Measurements from ENCODE around the gene NCKAP5L. TPM values are rescaled to one million over a fixed set of nuclear protein-coding genes. Genes with fewer than 3 reads are reported as not detected.

Gene NCKAP5L
- total RNA-seq, 1 experiment from 2014 or later = 20.9 TPM

DNA sequence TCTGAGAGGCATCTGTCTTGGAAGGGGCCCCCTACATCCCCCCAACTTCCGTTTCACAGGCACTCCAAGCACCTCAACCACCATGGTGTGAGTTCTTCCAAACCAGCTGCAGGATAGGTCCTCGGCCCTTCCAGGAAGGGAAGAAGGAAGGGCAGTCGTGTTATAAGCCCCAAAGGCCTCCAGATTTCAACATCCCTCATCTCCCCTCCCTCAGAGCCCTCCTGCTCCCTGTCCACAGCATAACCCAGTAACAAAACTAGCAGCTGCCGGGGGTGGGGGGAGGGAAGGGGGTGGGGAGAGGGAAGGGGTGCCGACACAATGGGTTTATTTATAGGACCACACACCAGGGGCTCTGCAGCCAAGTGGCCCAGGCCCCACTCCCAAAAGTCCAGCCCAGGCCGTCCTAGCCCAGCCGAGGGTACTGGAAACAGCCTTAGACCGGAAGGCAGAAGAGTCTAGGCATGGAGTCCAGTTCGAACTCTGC, 18.3 kb downstream of the NCKAP5L start:
- H3K79me2 ChIP-seq (ENCODE audit: low read depth) = no peaks in the 10 kb centered on the region
- H3F3A ChIP-seq (ENCODE audit: insufficient read depth, low read depth) = no peaks in the 10 kb centered on the region
- H3K9me2 ChIP-seq (ENCODE audit: insufficient read depth) = no peaks in the 10 kb centered on the region
- no peak overlapping the region for H2AFZ ChIP-seq
- intact Hi-C loops (cut with micrococcal nuclease; ENCODE audit: unreplicated experiment) = no loop called here
- no peak overlapping the region for H3K4me3 ChIP-seq
- no peak for DNase-seq
- no peaks in the 10 kb centered on the region for H3K36me3 ChIP-seq (ENCODE audit: low read depth)
- ChIA-PET POLR2A (ENCODE audit: unreplicated experiment) (interaction anchor here (0.7 kb wide), 1 partner anchor 237 kb away, joined by 3 read pairs; no protein-coding TSS in a partner anchor), CTCF (no interaction called here)
- BruUV-seq (replicated peaks) = no TSS peak
- H3K27ac ChIP-seq = no peak overlapping the region
- TF ChIP-seq, protein P1, sequence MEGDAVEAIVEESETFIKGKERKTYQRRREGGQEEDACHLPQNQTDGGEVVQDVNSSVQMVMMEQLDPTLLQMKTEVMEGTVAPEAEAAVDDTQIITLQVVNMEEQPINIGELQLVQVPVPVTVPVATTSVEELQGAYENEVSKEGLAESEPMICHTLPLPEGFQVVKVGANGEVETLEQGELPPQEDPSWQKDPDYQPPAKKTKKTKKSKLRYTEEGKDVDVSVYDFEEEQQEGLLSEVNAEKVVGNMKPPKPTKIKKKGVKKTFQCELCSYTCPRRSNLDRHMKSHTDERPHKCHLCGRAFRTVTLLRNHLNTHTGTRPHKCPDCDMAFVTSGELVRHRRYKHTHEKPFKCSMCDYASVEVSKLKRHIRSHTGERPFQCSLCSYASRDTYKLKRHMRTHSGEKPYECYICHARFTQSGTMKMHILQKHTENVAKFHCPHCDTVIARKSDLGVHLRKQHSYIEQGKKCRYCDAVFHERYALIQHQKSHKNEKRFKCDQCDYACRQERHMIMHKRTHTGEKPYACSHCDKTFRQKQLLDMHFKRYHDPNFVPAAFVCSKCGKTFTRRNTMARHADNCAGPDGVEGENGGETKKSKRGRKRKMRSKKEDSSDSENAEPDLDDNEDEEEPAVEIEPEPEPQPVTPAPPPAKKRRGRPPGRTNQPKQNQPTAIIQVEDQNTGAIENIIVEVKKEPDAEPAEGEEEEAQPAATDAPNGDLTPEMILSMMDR (conservative IDR thresholded peaks at IDR 0.05) = no peak
- no peak for TF ChIP-seq EZH2 (IDR thresholded peaks at IDR 0.05; ENCODE audit: low read depth)
- H3K9me3 ChIP-seq (ENCODE audit: insufficient read depth, low read depth) = no peaks in the 10 kb centered on the region
- peaks cover 5% of the 10 kb centered on the region; the same call in 1 of the 2 replicates for H4K20me1 ChIP-seq (ENCODE audit: insufficient read depth)
- H3K4me1 ChIP-seq (replicated peaks; ENCODE audit: insufficient read depth) = no peaks in the 10 kb centered on the region
- no peaks in the 10 kb centered on the region for H3K27me3 ChIP-seq (ENCODE audit: insufficient read depth, low read depth)
- no peak overlapping the region for H3K4me2 ChIP-seq

DNA sequence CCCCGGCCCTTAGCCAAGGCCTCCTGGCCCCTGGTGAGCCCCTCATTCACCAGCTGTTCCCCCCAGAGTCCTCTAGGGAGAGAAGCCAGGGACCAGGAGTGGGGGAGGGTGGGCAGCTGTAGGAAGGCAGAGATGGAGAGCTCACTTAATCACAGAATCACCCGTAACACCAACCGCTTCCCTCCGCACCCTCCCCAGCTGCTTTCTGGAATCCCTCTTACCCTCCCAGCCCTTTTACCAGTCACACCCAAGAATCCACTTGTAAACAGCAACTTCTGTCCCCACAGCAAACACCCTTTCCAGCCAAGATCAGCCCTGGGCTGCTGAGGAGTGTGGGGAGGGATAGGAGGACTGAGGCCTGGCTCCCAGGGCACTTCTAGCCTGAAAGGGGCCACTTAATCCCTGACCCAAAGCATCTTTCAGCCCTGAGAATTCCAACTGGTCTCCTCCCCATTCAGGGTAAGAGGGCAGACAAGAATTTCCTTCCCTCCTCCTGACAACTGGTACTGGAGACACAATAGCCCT, 18.8 kb downstream of the NCKAP5L start:
- H2AFZ ChIP-seq = no peak overlapping the region
- CTCF ChIA-PET = no interaction called here

DNA sequence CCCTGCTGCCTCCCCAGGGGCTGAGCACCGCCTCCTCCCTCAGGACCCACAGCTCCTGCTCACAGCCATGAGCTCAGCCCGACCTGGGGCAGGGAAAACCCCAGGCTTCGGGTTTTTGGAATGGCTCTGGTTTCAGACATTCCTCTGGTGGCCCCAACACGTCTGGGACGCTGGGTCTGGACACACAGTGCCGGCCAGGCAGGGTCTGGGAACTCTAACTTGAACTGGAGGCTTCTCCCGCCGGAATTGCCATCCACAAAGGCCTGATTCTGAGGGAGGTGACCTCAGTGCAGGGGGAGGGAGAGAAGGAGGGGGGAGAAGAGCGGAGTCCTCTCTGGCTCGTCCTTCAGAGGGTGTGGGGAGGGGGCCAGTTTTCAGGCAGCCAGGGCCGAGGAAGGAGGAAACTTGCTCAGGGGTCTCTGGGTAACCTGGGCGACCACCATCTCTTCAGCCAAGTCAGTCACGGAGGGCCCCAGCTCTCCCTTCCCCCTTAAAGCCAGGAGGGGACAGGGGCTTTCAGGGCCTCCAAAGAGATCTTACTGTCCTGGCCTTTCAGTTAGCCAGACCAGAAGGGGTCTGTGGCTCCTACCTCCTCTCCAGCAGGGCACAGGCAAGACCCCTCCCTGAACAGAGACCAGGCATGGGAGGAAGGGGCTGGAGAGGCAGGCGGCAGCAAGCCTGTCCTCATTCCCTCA, 19.4 kb downstream of the NCKAP5L start:
- H3F3A ChIP-seq (ENCODE audit: insufficient read depth, low read depth) = no peaks in the 10 kb centered on the region
- ChIA-PET POLR2A (ENCODE audit: unreplicated experiment) (interaction anchor here (0.6 kb wide), 1 partner anchor 426 kb away, joined by 26 read pairs; no protein-coding TSS in a partner anchor), CTCF (interaction anchor here (0.6 kb wide), 1 partner anchor 24 kb away, joined by 3 read pairs; no protein-coding TSS in a partner anchor)
- H3K9me3 ChIP-seq (ENCODE audit: insufficient read depth, low read depth) = no peaks in the 10 kb centered on the region
- no peak overlapping the region for H3K27ac ChIP-seq
- no peaks in the 10 kb centered on the region for H3K27me3 ChIP-seq (ENCODE audit: insufficient read depth, low read depth)
- H3K4me2 ChIP-seq = no peak overlapping the region
- H3K79me2 ChIP-seq (ENCODE audit: low read depth) = no peaks in the 10 kb centered on the region
- H2AFZ ChIP-seq = no peak overlapping the region
- H3K4me3 ChIP-seq = no peak overlapping the region
- no peaks in the 10 kb centered on the region for H3K9me2 ChIP-seq (ENCODE audit: insufficient read depth)
- intact Hi-C loops (cut with micrococcal nuclease; ENCODE audit: unreplicated experiment) = no loop called here
- DNase-seq = no peak
- no TSS peak for BruUV-seq (replicated peaks)
- H3K36me3 ChIP-seq (ENCODE audit: low read depth) = no peaks in the 10 kb centered on the region
- H3K4me1 ChIP-seq (replicated peaks; ENCODE audit: insufficient read depth) = no peaks in the 10 kb centered on the region
- peaks cover 5% of the 10 kb centered on the region; the same call in 1 of the 2 replicates for H4K20me1 ChIP-seq (ENCODE audit: insufficient read depth)
- no peak for TF ChIP-seq EZH2 (IDR thresholded peaks at IDR 0.05; ENCODE audit: low read depth)

More for the DNA sequence above, 18.8 kb downstream of the NCKAP5L start:
- no peak overlapping the region for H3K4me3 ChIP-seq
- no peaks in the 10 kb centered on the region for H3F3A ChIP-seq (ENCODE audit: insufficient read depth, low read depth)
- H3K27me3 ChIP-seq (ENCODE audit: insufficient read depth, low read depth) = no peaks in the 10 kb centered on the region
- no peaks in the 10 kb centered on the region for H3K9me3 ChIP-seq (ENCODE audit: insufficient read depth, low read depth)
- no peaks in the 10 kb centered on the region for H3K36me3 ChIP-seq (ENCODE audit: low read depth)
- H3K4me2 ChIP-seq = no peak overlapping the region
- no peak overlapping the region for H3K27ac ChIP-seq
- BruUV-seq (replicated peaks) = no TSS peak
- DNase-seq = no peak
- peaks cover 5% of the 10 kb centered on the region; the same call in 1 of the 2 replicates for H4K20me1 ChIP-seq (ENCODE audit: insufficient read depth)
- H3K79me2 ChIP-seq (ENCODE audit: low read depth) = no peaks in the 10 kb centered on the region
- intact Hi-C loops (cut with micrococcal nuclease; ENCODE audit: unreplicated experiment) = no loop called here
- no peaks in the 10 kb centered on the region for H3K9me2 ChIP-seq (ENCODE audit: insufficient read depth)
- H3K4me1 ChIP-seq (replicated peaks; ENCODE audit: insufficient read depth) = no peaks in the 10 kb centered on the region
- POLR2A ChIA-PET (ENCODE audit: unreplicated experiment) = no interaction called here
- no peak for TF ChIP-seq EZH2 (IDR thresholded peaks at IDR 0.05; ENCODE audit: low read depth)
- TF ChIP-seq, protein P1 (conservative IDR thresholded peaks at IDR 0.05) = no peak
